GM21367 (cell line): ENCODE measurements around the gene USB1.
"Not testable (repeated sequence)": the region's sequence is repeated elsewhere in the genome, so short reads cannot be mapped to it uniquely, and the experiment has no call there.

Experiments used
- ATAC-seq: cut with Tn5 transposase; IDR thresholded peaks from one replicate; pipeline ENCODE4 v1.9.1; 2021; ENCODE audit not compliant: unreplicated experiment

USB1 gene

GRCh38 chr16:57969451-57970123 is 31.6 kb upstream of the USB1 start:
- no peak for ATAC-seq

GRCh38 chr16:57970319-57970718 is 30.9 kb upstream of the USB1 start:
- ATAC-seq: no peak

GRCh38 chr16:57970970-57971369 is 30.2 kb upstream of the USB1 start, which contains the start of gene CNGB1:
Gene CNGB1 (minus strand): TSS chr16:57971128. CDS start chr16:57967286, 3,842 bp downstream.
- no peak for ATAC-seq

GRCh38 chr16:57971848-57972247 is 29.4 kb upstream of the USB1 start:
- ATAC-seq: no peak

GRCh38 chr16:57972306-57972705 is 28.9 kb upstream of the USB1 start:
- no peak for ATAC-seq

GRCh38 chr16:57976331-57976796 is 24.8 kb upstream of the USB1 start:
- ATAC-seq: no peak

GRCh38 chr16:57977418-57978069 is 23.7 kb upstream of the USB1 start:
- ATAC-seq: no peak

- ATAC-seq: not testable (repeated sequence)
Observed at GRCh38 chr16:57978070-57978465, 23.1 kb upstream of the USB1 start.

- ATAC-seq: no peak
Observed at GRCh38 chr16:57979006-57979585, 22.1 kb upstream of the USB1 start.

GRCh38 chr16:57981636-57982035 is 19.6 kb upstream of the USB1 start:
- no peak for ATAC-seq

- ATAC-seq: no peak
Observed at GRCh38 chr16:57982385-57982784, 18.8 kb upstream of the USB1 start.

GRCh38 chr16:57984443-57985203 is 16.6 kb upstream of the USB1 start:
- ATAC-seq: peak; percentile 67

GRCh38 chr16:57985204-57986181 is 15.7 kb upstream of the USB1 start:
- peak; percentile 20 for ATAC-seq

GRCh38 chr16:57986196-57986595 is 15.0 kb upstream of the USB1 start:
- ATAC-seq: no peak

- no peak for ATAC-seq
Observed at GRCh38 chr16:57987441-57988177, 13.6 kb upstream of the USB1 start.

GRCh38 chr16:57988929-57989328 is 12.3 kb upstream of the USB1 start:
- no peak for ATAC-seq

GRCh38 chr16:57991551-57992059 is 9.6 kb upstream of the USB1 start:
- ATAC-seq: no peak

- no peak for ATAC-seq
Observed at GRCh38 chr16:57992084-57992483, 9.1 kb upstream of the USB1 start.

- no peak for ATAC-seq
Observed at GRCh38 chr16:57993438-57993837, 7.8 kb upstream of the USB1 start.
